PC-9 (cell line): ENCODE measurements around the gene KCNK10.

Experiments used
- CTCF ChIP-seq: fragments of 200-600 bp; sonication (generic); conservative IDR thresholded peaks from 2 replicates; pipeline ENCODE4 v1.6.1; 2017; ENCODE audit warnings: mixed run types, antibody characterized with exemption, mild to moderate bottlenecking, moderate library complexity
- EZH2 ChIP-seq: fragments of 200-600 bp; sonication (generic); IDR thresholded peaks from 2 replicates; pipeline ENCODE4 v1.8.0; 2017; ENCODE audit warnings: antibody characterized with exemption, low read depth

GRCh38 chr14:88227693-88228092 is 95.4 kb downstream of the KCNK10 start:
- TF ChIP-seq CTCF (no peak), EZH2 (no peak)
